Neural cell (in vitro differentiated cells): ENCODE data around the gene CKB. TPM values are rescaled to one million over a fixed set of nuclear protein-coding genes. Genes with fewer than 3 reads are reported as not detected.

Experiments used
- H2AFZ ChIP-seq: fragments of 200-600, 300-800 bp; sonication (generic), shearing (Covaris generic); 2 replicates; pipeline ENCODE4 v1.6.0; 2014; ENCODE audit warnings: low read depth, mild to moderate bottlenecking, antibody characterized with exemption, low read length, moderate library complexity
- H3F3A ChIP-seq: fragments of 200-600 bp; shearing (Covaris generic); 2 replicates; pipeline ENCODE4 v1.6.1; 2016; ENCODE audit warnings: mild to moderate bottlenecking, moderate library complexity, mixed read lengths, antibody characterized with exemption, low read length; ENCODE audit not compliant: insufficient read depth, poor library complexity, severe bottlenecking
- H3K27ac ChIP-seq: fragments of 200-600, 300-800 bp; sonication (generic), shearing (Covaris generic); 2 replicates; pipeline ENCODE4 v1.5.1; 2014; ENCODE audit warnings: mild to moderate bottlenecking, low read length, moderate library complexity
- H3K27me3 ChIP-seq: fragments of 300-800, 200-600 bp; sonication (generic), shearing (Covaris generic); 2 replicates; pipeline ENCODE4 v1.6.0; 2014; ENCODE audit warnings: mild to moderate bottlenecking, low read depth, low read length, moderate library complexity; ENCODE audit not compliant: insufficient read depth
- H3K36me3 ChIP-seq: fragments of 300-800, 200-600 bp; sonication (generic), shearing (Covaris generic); 2 replicates; pipeline ENCODE4 v1.5.1; 2014; ENCODE audit warnings: mild to moderate bottlenecking, antibody characterized with exemption, low read length, moderate library complexity; ENCODE audit not compliant: insufficient read depth
- H3K4me2 ChIP-seq: fragments of 300-800, 200-600 bp; sonication (generic), shearing (Covaris generic); 2 replicates; pipeline ENCODE4 v1.6.0; 2014; ENCODE audit warnings: mild to moderate bottlenecking, low read length
- H3K4me3 ChIP-seq: fragments of 300-800, 200-600 bp; sonication (generic), shearing (Covaris generic); 2 replicates; pipeline ENCODE4 v1.5.1; 2014; ENCODE audit warnings: mild to moderate bottlenecking, low read length, moderate library complexity
- H3K79me2 ChIP-seq: fragments of 200-600 bp; shearing (Covaris generic); replicated peaks from 2 replicates; pipeline ENCODE4 v1.6.0; 2014; ENCODE audit warnings: mild to moderate bottlenecking, low read length, moderate library complexity; ENCODE audit not compliant: insufficient read depth
- H3K9ac ChIP-seq: fragments of 300-800, 200-600 bp; sonication (generic), shearing (Covaris generic); 2 replicates; pipeline ENCODE4 v1.6.1; 2016; ENCODE audit warnings: mild to moderate bottlenecking, low read length, mixed read lengths
- H3K9me2 ChIP-seq: fragments of 200-600 bp; shearing (Covaris generic); 2 replicates; pipeline ENCODE4 v1.6.1; 2016; ENCODE audit warnings: mild to moderate bottlenecking, low read length, mixed read lengths; ENCODE audit not compliant: insufficient read depth
- H3K9me3 ChIP-seq: fragments of 200-600, 300-800 bp; sonication (generic), shearing (Covaris generic); 2 replicates; pipeline ENCODE4 v1.6.1; 2016; ENCODE audit warnings: mild to moderate bottlenecking, mixed run types, low read length, moderate library complexity, mixed read lengths
- H4K20me1 ChIP-seq: fragments of 200-600 bp; shearing (Covaris generic); 2 replicates; pipeline ENCODE4 v1.6.1; 2016; ENCODE audit warnings: mild to moderate bottlenecking, mixed run types; ENCODE audit not compliant: insufficient read depth
- EP300 ChIP-seq: fragments of 450-650 bp; conservative IDR thresholded peaks from 2 replicates; pipeline ENCODE4 v1.6.1; 2014; ENCODE audit warnings: antibody characterized with exemption, mild to moderate bottlenecking, moderate library complexity; ENCODE audit not compliant: poor library complexity, severe bottlenecking
- EZH2 ChIP-seq: fragments of 200-600, 300-800 bp; shearing (Covaris generic), sonication (generic); IDR thresholded peaks from 2 replicates; pipeline ENCODE4 v1.6.1; 2014; ENCODE audit warnings: antibody characterized with exemption, low read length, borderline replicate concordance, mild to moderate bottlenecking; ENCODE audit not compliant: insufficient read depth, poor library complexity, severe bottlenecking
- MXI1 ChIP-seq: fragments of 450-650 bp; conservative IDR thresholded peaks from 2 replicates; pipeline ENCODE4 v1.6.1; 2014; ENCODE audit warnings: antibody characterized with exemption, mild to moderate bottlenecking; ENCODE audit not compliant: poor library complexity, severe bottlenecking
- POLR2AphosphoS5 ChIP-seq: IDR thresholded peaks from 2 replicates; pipeline ENCODE4 v1.6.1; 2012
- RAD21 ChIP-seq: fragments of 450-650 bp; conservative IDR thresholded peaks from 2 replicates; pipeline ENCODE4 v1.6.1; 2014; ENCODE audit warnings: antibody characterized with exemption, mild to moderate bottlenecking, moderate library complexity
- SMC3 ChIP-seq: fragments of 450-650 bp; conservative IDR thresholded peaks from 2 replicates; pipeline ENCODE4 v1.6.1; 2014; ENCODE audit warnings: antibody characterized with exemption, mild to moderate bottlenecking, moderate library complexity; ENCODE audit not compliant: poor library complexity
- TAF1 ChIP-seq: IDR thresholded peaks from 2 replicates; pipeline ENCODE4 v1.6.1; 2012; ENCODE audit warnings: low read depth
- polyA plus RNA-seq: library from polyadenylated mRNA; depleted of rRNA; stranded (reverse); fragments of >200 nt; gene quantifications from 2 replicates; pipeline ENCODE4 v1.2.3, GENCODE V29; 2014
- TF ChIP-seq, protein P1 (sequence below): IDR thresholded peaks from 2 replicates; pipeline ENCODE4 v1.6.1; 2012; ENCODE audit warnings: borderline replicate concordance
- TF ChIP-seq, protein P2 (sequence below): fragments of 450-650 bp; IDR thresholded peaks from 2 replicates; pipeline ENCODE4 v1.5.1; 2014; ENCODE audit warnings: antibody characterized with exemption, mild to moderate bottlenecking, moderate library complexity; ENCODE audit not compliant: poor library complexity, severe bottlenecking

CKB gene
- polyA plus RNA-seq, 1 donor from 2014 or later = 918 TPM

DNA sequence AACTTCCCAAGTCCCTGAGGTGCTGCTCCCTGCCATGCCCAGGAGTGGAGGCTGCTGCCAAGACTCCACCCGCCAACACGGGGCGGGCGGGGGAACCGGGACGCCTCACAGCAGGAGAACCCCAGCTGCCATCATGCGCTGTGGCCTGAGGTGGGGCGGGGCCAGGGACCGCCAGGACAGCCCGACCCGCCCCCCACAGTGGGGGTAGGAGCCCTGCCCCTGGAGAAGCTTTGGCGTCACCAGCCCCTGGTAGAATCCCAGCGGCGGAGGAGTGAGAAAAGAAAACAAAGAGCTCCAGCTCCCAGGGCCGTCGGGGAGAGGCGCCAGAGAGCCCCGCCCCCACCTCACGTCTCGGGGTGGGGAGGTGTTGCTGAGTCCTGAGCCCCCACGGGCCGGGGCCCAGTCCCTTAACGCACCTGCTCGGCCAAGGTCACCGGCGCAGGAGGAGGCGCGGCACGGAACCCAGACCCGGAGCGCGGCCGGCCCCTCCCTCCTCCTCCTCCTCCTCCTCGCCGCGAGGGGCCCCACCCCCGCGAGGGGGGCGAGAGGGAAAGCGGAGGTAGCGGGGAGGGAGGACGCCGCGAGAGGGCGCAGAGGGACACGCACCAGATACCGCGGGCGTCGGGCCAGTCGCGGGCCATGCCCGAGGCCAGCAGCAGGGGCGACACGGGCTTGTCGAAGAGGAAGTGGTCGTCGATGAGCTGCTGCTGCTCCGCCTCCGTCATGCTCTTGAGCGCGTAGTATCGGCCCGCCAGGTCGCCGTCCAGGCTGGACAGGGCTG is 1.8 kb downstream of the CKB start:
- Histone ChIP-seq H3K27me3 (no peaks in the 10 kb centered on the region), H2AFZ (no peak overlapping the region), H3K4me3 (peak overlapping the region; percentile 91), H4K20me1 (peaks cover 19% of the 10 kb centered on the region), H3K27ac (peak overlapping the region; percentile 90), H3K9me2 (no peaks in the 10 kb centered on the region), H3K9ac (peak overlapping the region; percentile 97), H3K79me2 (peaks cover 16% of the 10 kb centered on the region), H3F3A (no peaks in the 10 kb centered on the region), H3K4me2 (peak overlapping the region; percentile 44), H3K36me3 (peaks cover 7% of the 10 kb centered on the region), H3K9me3 (no peaks in the 10 kb centered on the region)
- TF ChIP-seq EZH2 (no peak), EP300 (no peak), RAD21 (peak; percentile 49), MXI1 (peak; percentile 53), SMC3 (peak; percentile 67), TAF1 (no peak), POLR2AphosphoS5 (no peak)
- TF ChIP-seq, protein P1, sequence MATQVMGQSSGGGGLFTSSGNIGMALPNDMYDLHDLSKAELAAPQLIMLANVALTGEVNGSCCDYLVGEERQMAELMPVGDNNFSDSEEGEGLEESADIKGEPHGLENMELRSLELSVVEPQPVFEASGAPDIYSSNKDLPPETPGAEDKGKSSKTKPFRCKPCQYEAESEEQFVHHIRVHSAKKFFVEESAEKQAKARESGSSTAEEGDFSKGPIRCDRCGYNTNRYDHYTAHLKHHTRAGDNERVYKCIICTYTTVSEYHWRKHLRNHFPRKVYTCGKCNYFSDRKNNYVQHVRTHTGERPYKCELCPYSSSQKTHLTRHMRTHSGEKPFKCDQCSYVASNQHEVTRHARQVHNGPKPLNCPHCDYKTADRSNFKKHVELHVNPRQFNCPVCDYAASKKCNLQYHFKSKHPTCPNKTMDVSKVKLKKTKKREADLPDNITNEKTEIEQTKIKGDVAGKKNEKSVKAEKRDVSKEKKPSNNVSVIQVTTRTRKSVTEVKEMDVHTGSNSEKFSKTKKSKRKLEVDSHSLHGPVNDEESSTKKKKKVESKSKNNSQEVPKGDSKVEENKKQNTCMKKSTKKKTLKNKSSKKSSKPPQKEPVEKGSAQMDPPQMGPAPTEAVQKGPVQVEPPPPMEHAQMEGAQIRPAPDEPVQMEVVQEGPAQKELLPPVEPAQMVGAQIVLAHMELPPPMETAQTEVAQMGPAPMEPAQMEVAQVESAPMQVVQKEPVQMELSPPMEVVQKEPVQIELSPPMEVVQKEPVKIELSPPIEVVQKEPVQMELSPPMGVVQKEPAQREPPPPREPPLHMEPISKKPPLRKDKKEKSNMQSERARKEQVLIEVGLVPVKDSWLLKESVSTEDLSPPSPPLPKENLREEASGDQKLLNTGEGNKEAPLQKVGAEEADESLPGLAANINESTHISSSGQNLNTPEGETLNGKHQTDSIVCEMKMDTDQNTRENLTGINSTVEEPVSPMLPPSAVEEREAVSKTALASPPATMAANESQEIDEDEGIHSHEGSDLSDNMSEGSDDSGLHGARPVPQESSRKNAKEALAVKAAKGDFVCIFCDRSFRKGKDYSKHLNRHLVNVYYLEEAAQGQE = peak; percentile 6
- TF ChIP-seq, protein P2, sequence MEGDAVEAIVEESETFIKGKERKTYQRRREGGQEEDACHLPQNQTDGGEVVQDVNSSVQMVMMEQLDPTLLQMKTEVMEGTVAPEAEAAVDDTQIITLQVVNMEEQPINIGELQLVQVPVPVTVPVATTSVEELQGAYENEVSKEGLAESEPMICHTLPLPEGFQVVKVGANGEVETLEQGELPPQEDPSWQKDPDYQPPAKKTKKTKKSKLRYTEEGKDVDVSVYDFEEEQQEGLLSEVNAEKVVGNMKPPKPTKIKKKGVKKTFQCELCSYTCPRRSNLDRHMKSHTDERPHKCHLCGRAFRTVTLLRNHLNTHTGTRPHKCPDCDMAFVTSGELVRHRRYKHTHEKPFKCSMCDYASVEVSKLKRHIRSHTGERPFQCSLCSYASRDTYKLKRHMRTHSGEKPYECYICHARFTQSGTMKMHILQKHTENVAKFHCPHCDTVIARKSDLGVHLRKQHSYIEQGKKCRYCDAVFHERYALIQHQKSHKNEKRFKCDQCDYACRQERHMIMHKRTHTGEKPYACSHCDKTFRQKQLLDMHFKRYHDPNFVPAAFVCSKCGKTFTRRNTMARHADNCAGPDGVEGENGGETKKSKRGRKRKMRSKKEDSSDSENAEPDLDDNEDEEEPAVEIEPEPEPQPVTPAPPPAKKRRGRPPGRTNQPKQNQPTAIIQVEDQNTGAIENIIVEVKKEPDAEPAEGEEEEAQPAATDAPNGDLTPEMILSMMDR = peak; percentile 75

GRCh38 chr14:103520269-103520656 is 2.4 kb downstream of the CKB start:
- Histone ChIP-seq H3K9ac (peak overlapping the region; percentile 97), H3K27me3 (no peaks in the 10 kb centered on the region), H3K27ac (peak overlapping the region; percentile 90), H3K4me2 (peak overlapping the region; percentile 44), H3K9me3 (no peaks in the 10 kb centered on the region), H3K9me2 (no peaks in the 10 kb centered on the region), H3K79me2 (peaks cover 16% of the 10 kb centered on the region), H3K36me3 (peaks cover 7% of the 10 kb centered on the region), H3F3A (no peaks in the 10 kb centered on the region), H3K4me3 (peak overlapping the region; percentile 91), H2AFZ (no peak overlapping the region), H4K20me1 (peaks cover 19% of the 10 kb centered on the region)
- TF ChIP-seq RAD21 (no peak), EZH2 (no peak)
